ENCODE results near the gene THSD7B.

DNA sequence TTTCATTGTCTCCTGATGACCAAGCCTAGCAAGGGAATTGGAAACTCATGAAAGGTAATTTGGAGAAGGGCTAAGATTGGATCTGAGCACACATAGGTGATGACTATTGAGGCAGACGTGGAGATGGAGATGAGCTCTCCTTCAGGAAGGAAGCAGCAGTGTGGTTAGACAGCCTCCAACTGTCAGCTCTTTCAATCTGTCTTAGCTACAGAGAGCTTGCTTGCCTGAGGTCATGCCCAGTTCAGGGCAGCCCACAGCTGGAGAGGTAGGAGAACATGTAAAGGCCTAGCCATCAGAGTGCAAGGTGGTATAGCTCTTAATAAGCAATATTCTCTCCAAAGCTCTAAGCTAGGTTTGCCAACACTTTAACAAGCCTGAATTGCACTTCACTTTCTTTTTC, 79.2 kb downstream of the THSD7B start:
- no peak for TF ChIP-seq EZH2 (IDR thresholded peaks at IDR 0.05; ENCODE audit: borderline replicate concordance, low read length)
- TF ChIP-seq CTCF (IDR thresholded peaks at IDR 0.05; ENCODE audit: low read length) = no peak
